ENCODE results near the gene LDLRAD3.

LDLRAD3 gene

DNA sequence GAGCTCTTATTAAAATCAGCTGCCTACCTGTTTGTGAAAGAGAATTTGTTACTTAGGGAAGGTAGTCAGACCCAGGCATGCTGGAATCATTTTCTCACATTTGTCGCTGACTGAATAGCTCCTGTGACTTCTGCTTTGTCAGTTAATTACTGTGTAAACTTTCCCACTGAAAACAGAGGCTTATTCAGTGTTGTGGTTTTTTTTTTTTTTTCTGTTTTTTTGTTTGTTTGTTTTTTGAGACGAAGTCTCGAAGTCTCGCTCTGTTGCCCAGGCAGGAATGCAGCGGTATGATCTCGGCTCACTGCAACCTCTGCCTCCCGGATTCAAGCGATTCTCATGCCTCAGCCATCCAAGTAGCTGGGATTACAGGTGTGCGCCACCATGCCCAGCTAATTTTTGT, 5.6 kb upstream of the LDLRAD3 start:
- TF ChIP-seq, protein P1, sequence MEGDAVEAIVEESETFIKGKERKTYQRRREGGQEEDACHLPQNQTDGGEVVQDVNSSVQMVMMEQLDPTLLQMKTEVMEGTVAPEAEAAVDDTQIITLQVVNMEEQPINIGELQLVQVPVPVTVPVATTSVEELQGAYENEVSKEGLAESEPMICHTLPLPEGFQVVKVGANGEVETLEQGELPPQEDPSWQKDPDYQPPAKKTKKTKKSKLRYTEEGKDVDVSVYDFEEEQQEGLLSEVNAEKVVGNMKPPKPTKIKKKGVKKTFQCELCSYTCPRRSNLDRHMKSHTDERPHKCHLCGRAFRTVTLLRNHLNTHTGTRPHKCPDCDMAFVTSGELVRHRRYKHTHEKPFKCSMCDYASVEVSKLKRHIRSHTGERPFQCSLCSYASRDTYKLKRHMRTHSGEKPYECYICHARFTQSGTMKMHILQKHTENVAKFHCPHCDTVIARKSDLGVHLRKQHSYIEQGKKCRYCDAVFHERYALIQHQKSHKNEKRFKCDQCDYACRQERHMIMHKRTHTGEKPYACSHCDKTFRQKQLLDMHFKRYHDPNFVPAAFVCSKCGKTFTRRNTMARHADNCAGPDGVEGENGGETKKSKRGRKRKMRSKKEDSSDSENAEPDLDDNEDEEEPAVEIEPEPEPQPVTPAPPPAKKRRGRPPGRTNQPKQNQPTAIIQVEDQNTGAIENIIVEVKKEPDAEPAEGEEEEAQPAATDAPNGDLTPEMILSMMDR (IDR thresholded peaks at IDR 0.05; ENCODE audit: borderline replicate concordance, control extremely low read depth, extremely low read depth, insufficient read depth, missing control alignments): no peak
- DNase-seq (ENCODE audit: low spot score): no peak
- in situ Hi-C loops (cut with MboI; ENCODE audit: low sequenced_read_pairs, unreplicated experiment): no loop called here

DNA sequence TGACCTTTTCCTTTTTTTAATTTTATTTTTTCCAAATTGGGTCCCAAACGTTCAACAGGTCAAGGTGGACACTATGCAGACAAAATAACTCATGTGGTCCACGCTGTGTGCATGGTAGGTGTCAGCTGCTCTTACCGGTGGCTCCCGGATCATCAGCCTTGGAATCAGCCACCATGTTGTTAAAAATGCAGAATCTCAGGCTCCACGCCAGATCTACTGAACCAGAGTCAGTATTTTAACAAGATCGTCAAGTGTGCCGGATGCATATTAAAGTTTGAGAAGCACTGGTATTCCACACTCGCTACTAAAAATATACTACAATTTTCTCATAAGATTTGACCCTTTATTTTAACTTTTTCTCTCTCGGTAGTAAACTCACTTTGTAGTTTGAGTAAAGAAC, 553 bp upstream of the LDLRAD3 start:
- in situ Hi-C loops (cut with MboI; ENCODE audit: low sequenced_read_pairs, unreplicated experiment): no loop called here
- TF ChIP-seq, protein P1 (IDR thresholded peaks at IDR 0.05; ENCODE audit: borderline replicate concordance, control extremely low read depth, extremely low read depth, insufficient read depth, missing control alignments): no peak
- DNase-seq (ENCODE audit: low spot score): no peak

DNA sequence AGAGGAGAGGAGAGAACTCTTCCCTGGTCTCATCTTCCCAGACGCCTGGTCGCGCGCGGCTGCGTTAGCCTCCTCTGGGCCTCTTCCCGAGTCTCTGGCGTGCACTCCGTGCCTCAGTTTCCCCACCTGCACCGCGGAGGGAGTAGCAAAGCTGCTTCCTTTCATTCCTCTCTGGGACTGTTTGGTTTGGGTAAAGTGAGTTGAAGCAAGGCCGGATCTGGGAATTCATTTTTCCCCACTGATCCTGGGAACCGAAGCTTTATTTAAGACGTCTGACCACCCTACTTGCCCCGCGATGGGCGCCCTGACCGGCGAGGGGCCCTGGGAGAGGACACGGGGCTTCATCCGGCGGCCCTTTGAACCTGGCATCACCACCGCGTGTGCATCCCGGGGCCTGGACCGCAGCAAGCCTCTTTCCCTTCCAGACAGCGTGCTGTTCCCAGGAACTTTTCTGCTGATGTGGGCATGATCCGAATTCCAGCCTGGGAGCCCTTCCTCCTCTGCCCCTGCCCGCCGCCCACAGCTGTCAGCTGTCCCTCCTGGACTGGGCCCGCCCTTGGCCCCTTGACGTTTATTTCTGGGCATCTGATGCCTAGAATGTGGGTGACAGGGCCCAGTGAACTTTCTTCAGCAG, 758 bp downstream of the LDLRAD3 start:
- TF ChIP-seq, protein P1 (IDR thresholded peaks at IDR 0.05; ENCODE audit: borderline replicate concordance, control extremely low read depth, extremely low read depth, insufficient read depth, missing control alignments): no peak
- peak; percentile 17 for DNase-seq (ENCODE audit: low spot score)
- in situ Hi-C loops (cut with MboI; ENCODE audit: low sequenced_read_pairs, unreplicated experiment): no loop called here

DNA sequence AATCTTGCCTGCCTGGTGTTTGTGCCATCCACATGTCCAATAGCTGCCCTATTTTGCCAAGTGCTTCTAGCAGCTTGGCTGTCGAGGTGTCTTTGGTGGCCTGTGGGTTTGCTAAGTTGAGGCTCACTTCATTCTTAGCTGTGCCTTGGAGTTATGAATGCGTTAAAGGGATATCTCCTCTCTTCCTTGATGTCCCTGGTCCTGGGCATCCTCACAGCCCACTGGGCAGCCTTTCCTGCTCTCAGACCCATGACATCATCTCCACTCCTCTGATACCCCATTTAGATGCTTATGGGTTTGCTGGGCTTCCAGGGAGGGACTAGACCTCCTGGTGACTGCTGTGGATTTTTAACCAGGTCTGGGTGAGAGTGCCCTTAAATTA, 1.3 kb downstream of the LDLRAD3 start:
- in situ Hi-C loops (cut with MboI; ENCODE audit: low sequenced_read_pairs, unreplicated experiment): no loop called here
- DNase-seq (ENCODE audit: low spot score): no peak
- TF ChIP-seq, protein P1 (IDR thresholded peaks at IDR 0.05; ENCODE audit: borderline replicate concordance, control extremely low read depth, extremely low read depth, insufficient read depth, missing control alignments): no peak

DNA sequence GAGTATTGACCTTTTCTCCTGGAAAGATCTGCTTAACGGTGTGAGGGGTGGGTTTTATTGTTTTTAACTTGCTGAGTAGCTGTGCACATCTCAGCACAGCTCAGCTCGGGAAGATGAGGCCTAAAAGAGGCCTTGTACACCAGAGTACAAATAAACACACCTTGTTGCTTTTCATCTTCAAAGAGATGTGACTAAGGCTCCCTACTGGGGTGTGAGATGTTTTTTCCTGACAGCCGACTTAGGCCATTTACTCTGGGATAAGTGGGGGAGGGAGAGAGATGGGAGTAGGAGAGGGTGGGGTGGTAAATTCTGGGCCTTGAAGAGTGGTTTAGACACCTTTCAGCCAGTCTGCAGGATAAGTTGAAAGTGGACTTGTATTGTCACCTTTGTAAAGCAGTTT, 2.9 kb downstream of the LDLRAD3 start:
- TF ChIP-seq, protein P1 (IDR thresholded peaks at IDR 0.05; ENCODE audit: borderline replicate concordance, control extremely low read depth, extremely low read depth, insufficient read depth, missing control alignments): no peak
- in situ Hi-C loops (cut with MboI; ENCODE audit: low sequenced_read_pairs, unreplicated experiment): no loop called here
- DNase-seq (ENCODE audit: low spot score): no peak

DNA sequence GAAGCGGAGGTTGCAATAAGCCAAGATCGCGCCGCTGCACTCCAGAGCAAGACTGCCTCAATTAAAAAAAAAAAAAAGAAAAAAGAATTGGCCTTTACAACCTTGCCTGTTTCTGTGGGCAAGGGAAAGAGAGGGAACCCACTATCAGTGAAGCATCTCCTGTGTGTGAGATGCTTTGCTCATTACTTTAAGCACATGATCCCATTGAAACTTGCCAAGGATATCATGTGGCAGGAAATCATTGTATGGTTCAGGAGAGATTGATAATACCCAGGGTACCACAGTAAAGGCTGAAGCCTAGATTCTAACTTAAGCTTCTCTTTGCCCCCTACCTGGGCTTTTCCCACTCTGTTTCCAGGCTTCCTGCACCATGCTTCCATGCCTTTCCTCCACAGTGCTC, 3.6 kb downstream of the LDLRAD3 start:
- in situ Hi-C loops (cut with MboI; ENCODE audit: low sequenced_read_pairs, unreplicated experiment): no loop called here
- DNase-seq (ENCODE audit: low spot score): no peak
- TF ChIP-seq, protein P1 (IDR thresholded peaks at IDR 0.05; ENCODE audit: borderline replicate concordance, control extremely low read depth, extremely low read depth, insufficient read depth, missing control alignments): no peak

All from GM13976 (cell line).